ENCODE measurements around the gene SLC22A2.

GRCh38 chr6:160217073-160217472 is 41.5 kb downstream of the SLC22A2 start:
- no peak for TF ChIP-seq POLR2AphosphoS5 (IDR thresholded peaks at IDR 0.05)
- no peak for TF ChIP-seq POLR2A (IDR thresholded peaks at IDR 0.05)
